Measurements from ENCODE around the gene OR5H6.

The OR5H6 gene

GRCh38 chr3:98259707-98260106 is 4.3 kb upstream of the OR5H6 start:
- WGBS, 2 experiments: 81 to 85% methylated on average over 2 of the region's 2 CpGs
- Histone ChIP-seq H3K27ac (ENCODE audit: insufficient read depth, low read depth, low read length, poor library complexity, severe bottlenecking) (no peak overlapping the region), H3K36me3 (ENCODE audit: control insufficient read depth, insufficient read depth, low read length) (no peaks in the 10 kb centered on the region), H3K27me3 (ENCODE audit: control insufficient read depth, insufficient read depth, low read length, poor library complexity, severe bottlenecking) (no peaks in the 10 kb centered on the region), H3K4me1 (ENCODE audit: control insufficient read depth, insufficient read depth, low read length) (no peaks in the 10 kb centered on the region), H3K9me3 (ENCODE audit: control insufficient read depth, low read length) (no peaks in the 10 kb centered on the region), H3K4me3 (ENCODE audit: insufficient read depth, low read depth, low read length) (no peak overlapping the region)

- Histone ChIP-seq H3K4me3 (ENCODE audit: insufficient read depth, low read depth, low read length) (no peak overlapping the region), H3K27me3 (ENCODE audit: control insufficient read depth, insufficient read depth, low read length, poor library complexity, severe bottlenecking) (no peaks in the 10 kb centered on the region), H3K4me1 (ENCODE audit: control insufficient read depth, insufficient read depth, low read length) (no peaks in the 10 kb centered on the region), H3K36me3 (ENCODE audit: control insufficient read depth, insufficient read depth, low read length) (no peaks in the 10 kb centered on the region), H3K27ac (ENCODE audit: insufficient read depth, low read depth, low read length, poor library complexity, severe bottlenecking) (no peak overlapping the region), H3K9me3 (ENCODE audit: control insufficient read depth, low read length) (no peaks in the 10 kb centered on the region)
- WGBS, 2 experiments: 96 to 97% methylated on average over 2 of the region's 2 CpGs
Measured at GRCh38 chr3:98262046-98262445, 2.0 kb upstream of the OR5H6 start.

- H3K27ac ChIP-seq (ENCODE audit: insufficient read depth, low read depth, low read length, poor library complexity, severe bottlenecking): no peak overlapping the region
- no peaks in the 10 kb centered on the region for H3K4me1 ChIP-seq (ENCODE audit: control insufficient read depth, insufficient read depth, low read length)
- H3K9me3 ChIP-seq (ENCODE audit: control insufficient read depth, low read length): no peaks in the 10 kb centered on the region
- H3K36me3 ChIP-seq (ENCODE audit: control insufficient read depth, insufficient read depth, low read length): no peaks in the 10 kb centered on the region
- H3K4me3 ChIP-seq (ENCODE audit: insufficient read depth, low read depth, low read length): no peak overlapping the region
- 88 to 95% methylated on average over 3 of the region's 3 CpGs for WGBS, 2 experiments
- no peaks in the 10 kb centered on the region for H3K27me3 ChIP-seq (ENCODE audit: control insufficient read depth, insufficient read depth, low read length, poor library complexity, severe bottlenecking)
Measured at GRCh38 chr3:98269846-98270245, 5.8 kb downstream of the OR5H6 start.

- H3K4me3 ChIP-seq (ENCODE audit: insufficient read depth, low read depth, low read length): no peak overlapping the region
- H3K4me1 ChIP-seq (ENCODE audit: control insufficient read depth, insufficient read depth, low read length): no peaks in the 10 kb centered on the region
- H3K27me3 ChIP-seq (ENCODE audit: control insufficient read depth, insufficient read depth, low read length, poor library complexity, severe bottlenecking): no peaks in the 10 kb centered on the region
- H3K36me3 ChIP-seq (ENCODE audit: control insufficient read depth, insufficient read depth, low read length): no peaks in the 10 kb centered on the region
- H3K27ac ChIP-seq (ENCODE audit: insufficient read depth, low read depth, low read length, poor library complexity, severe bottlenecking): no peak overlapping the region
- WGBS, 2 experiments: 89 to 94% methylated on average over 3 of the region's 3 CpGs
- H3K9me3 ChIP-seq (ENCODE audit: control insufficient read depth, low read length): no peaks in the 10 kb centered on the region
Measured at GRCh38 chr3:98272126-98272525, 8.1 kb downstream of the OR5H6 start.

- no peak overlapping the region for H3K27ac ChIP-seq (ENCODE audit: insufficient read depth, low read depth, low read length, poor library complexity, severe bottlenecking)
- no peaks in the 10 kb centered on the region for H3K36me3 ChIP-seq (ENCODE audit: control insufficient read depth, insufficient read depth, low read length)
- H3K27me3 ChIP-seq (ENCODE audit: control insufficient read depth, insufficient read depth, low read length, poor library complexity, severe bottlenecking): no peaks in the 10 kb centered on the region
- no peaks in the 10 kb centered on the region for H3K9me3 ChIP-seq (ENCODE audit: control insufficient read depth, low read length)
- no peak overlapping the region for H3K4me3 ChIP-seq (ENCODE audit: insufficient read depth, low read depth, low read length)
- 95 to 97% methylated on average over 3 of the region's 3 CpGs for WGBS, 2 experiments
- H3K4me1 ChIP-seq (ENCODE audit: control insufficient read depth, insufficient read depth, low read length): no peaks in the 10 kb centered on the region
Measured at GRCh38 chr3:98274914-98275313, 10.9 kb downstream of the OR5H6 start.

GRCh38 chr3:98282205-98282604 is 18.2 kb downstream of the OR5H6 start, which contains the start of gene OR5H2:
OR5H2 (plus strand) TSS chr3:98282505; CDS start chr3:98282903, 398 bp downstream.
- Histone ChIP-seq H3K4me3 (ENCODE audit: insufficient read depth, low read depth, low read length) (no peak within 1 kb of the TSS), H3K9me3 (ENCODE audit: control insufficient read depth, low read length) (no peaks in the 10 kb centered on the region), H3K27me3 (ENCODE audit: control insufficient read depth, insufficient read depth, low read length, poor library complexity, severe bottlenecking) (no peaks in the 10 kb centered on the region), H3K27ac (ENCODE audit: insufficient read depth, low read depth, low read length, poor library complexity, severe bottlenecking) (no peak within 1 kb of the TSS), H3K36me3 (ENCODE audit: control insufficient read depth, insufficient read depth, low read length) (no peaks in the 10 kb centered on the region), H3K4me1 (ENCODE audit: control insufficient read depth, insufficient read depth, low read length) (no peaks in the 10 kb centered on the region)
- WGBS, 2 experiments: 85 to 93% methylated on average over 2 of the region's 2 CpGs

- Histone ChIP-seq H3K4me1 (ENCODE audit: control insufficient read depth, insufficient read depth, low read length) (no peaks in the 10 kb centered on the region), H3K36me3 (ENCODE audit: control insufficient read depth, insufficient read depth, low read length) (no peaks in the 10 kb centered on the region), H3K9me3 (ENCODE audit: control insufficient read depth, low read length) (no peaks in the 10 kb centered on the region), H3K27me3 (ENCODE audit: control insufficient read depth, insufficient read depth, low read length, poor library complexity, severe bottlenecking) (no peaks in the 10 kb centered on the region), H3K4me3 (ENCODE audit: insufficient read depth, low read depth, low read length) (no peak overlapping the region), H3K27ac (ENCODE audit: insufficient read depth, low read depth, low read length, poor library complexity, severe bottlenecking) (no peak overlapping the region)
- WGBS, 2 experiments: 100% methylated on average over 1 of the region's 1 CpG
Measured at GRCh38 chr3:98290916-98291315, 26.9 kb downstream of the OR5H6 start.

GRCh38 chr3:98291332-98291957 is 27.4 kb downstream of the OR5H6 start:
- no peaks in the 10 kb centered on the region for H3K27me3 ChIP-seq (ENCODE audit: control insufficient read depth, insufficient read depth, low read length, poor library complexity, severe bottlenecking)
- H3K4me3 ChIP-seq (ENCODE audit: insufficient read depth, low read depth, low read length): no peak overlapping the region
- no peaks in the 10 kb centered on the region for H3K4me1 ChIP-seq (ENCODE audit: control insufficient read depth, insufficient read depth, low read length)
- 93 to 95% methylated on average over 10 of the region's 10 CpGs for WGBS, 2 experiments
- no peak overlapping the region for H3K27ac ChIP-seq (ENCODE audit: insufficient read depth, low read depth, low read length, poor library complexity, severe bottlenecking)
- no peaks in the 10 kb centered on the region for H3K36me3 ChIP-seq (ENCODE audit: control insufficient read depth, insufficient read depth, low read length)
- no peaks in the 10 kb centered on the region for H3K9me3 ChIP-seq (ENCODE audit: control insufficient read depth, low read length)
